DOHH2 (cell line): ENCODE measurements around the gene STX16.

Experiments
- H3F3A ChIP-seq: fragments of 200-600 bp; sonication (generic), shearing (Covaris generic); 2 replicates; pipeline ENCODE4 v1.6.0; 2016; ENCODE audit warnings: antibody characterized with exemption, mild to moderate bottlenecking; ENCODE audit not compliant: control insufficient read depth, insufficient read depth
- H3K27ac ChIP-seq: fragments of 200-600 bp; sonication (generic); 2 replicates; pipeline ENCODE4 v1.5.1; 2014; ENCODE audit warnings: low read depth, mild to moderate bottlenecking, low read length, moderate library complexity
- H3K27me3 ChIP-seq: fragments of 200-600 bp; sonication (generic); 2 replicates; pipeline ENCODE4 v1.6.1; 2014; ENCODE audit warnings: mild to moderate bottlenecking, low read length, mixed read lengths; ENCODE audit not compliant: control insufficient read depth
- H3K36me3 ChIP-seq: fragments of 200-600 bp; sonication (generic); 2 replicates; pipeline ENCODE4 v1.6.1; 2014; ENCODE audit warnings: mild to moderate bottlenecking, low read length, moderate library complexity, mixed read lengths; ENCODE audit not compliant: control insufficient read depth
- H3K4me1 ChIP-seq: fragments of 200-600 bp; sonication (generic); 2 replicates; pipeline ENCODE4 v1.6.1; 2014; ENCODE audit warnings: mild to moderate bottlenecking, low read length, mixed read lengths; ENCODE audit not compliant: control insufficient read depth
- H3K4me2 ChIP-seq: fragments of 200-600 bp; sonication (generic); 2 replicates; pipeline ENCODE4 v1.6.0; 2014; ENCODE audit warnings: mild to moderate bottlenecking, low read length, moderate library complexity
- H3K4me3 ChIP-seq: fragments of 200-600 bp; sonication (generic); 2 replicates; pipeline ENCODE4 v1.5.1; 2014; ENCODE audit warnings: mild to moderate bottlenecking, low read length, mixed read lengths
- H3K79me2 ChIP-seq: fragments of 200-600 bp; sonication (generic); 2 replicates; pipeline ENCODE4 v1.6.1; 2014; ENCODE audit warnings: mild to moderate bottlenecking, low read length, mixed read lengths; ENCODE audit not compliant: control insufficient read depth
- H3K9me2 ChIP-seq: fragments of 200-600 bp; sonication (generic); replicated peaks from 2 replicates; pipeline ENCODE4 v1.6.1; 2014; ENCODE audit warnings: mild to moderate bottlenecking, low read length, mixed read lengths; ENCODE audit not compliant: control insufficient read depth
- H3K9me3 ChIP-seq: fragments of 200-600 bp; sonication (generic); 2 replicates; pipeline ENCODE4 v1.6.1; 2014; ENCODE audit warnings: antibody characterized with exemption, low read length, mixed read lengths; ENCODE audit not compliant: control insufficient read depth, insufficient read depth
- H4K20me1 ChIP-seq: fragments of 200-600 bp; sonication (generic); 2 replicates; pipeline ENCODE4 v1.6.0; 2014; ENCODE audit warnings: low read depth, mild to moderate bottlenecking, antibody characterized with exemption, low read length, moderate library complexity; ENCODE audit not compliant: control insufficient read depth, insufficient read depth
- EZH2phosphoT487 ChIP-seq: fragments of 200-600 bp; sonication (generic); IDR thresholded peaks from 2 replicates; pipeline ENCODE4 v1.6.1; 2017; ENCODE audit warnings: borderline replicate concordance, mild to moderate bottlenecking, antibody characterized with exemption, low read length, moderate library complexity, mixed read lengths
- TF ChIP-seq, protein P1 (sequence below): fragments of 200-600 bp; sonication (generic); IDR thresholded peaks from one replicate; pipeline ENCODE4 v1.5.1; 2014; ENCODE audit warnings: antibody characterized with exemption, mild to moderate bottlenecking, low read depth, low read length; ENCODE audit not compliant: poor library complexity, severe bottlenecking

STX16 gene

DNA sequence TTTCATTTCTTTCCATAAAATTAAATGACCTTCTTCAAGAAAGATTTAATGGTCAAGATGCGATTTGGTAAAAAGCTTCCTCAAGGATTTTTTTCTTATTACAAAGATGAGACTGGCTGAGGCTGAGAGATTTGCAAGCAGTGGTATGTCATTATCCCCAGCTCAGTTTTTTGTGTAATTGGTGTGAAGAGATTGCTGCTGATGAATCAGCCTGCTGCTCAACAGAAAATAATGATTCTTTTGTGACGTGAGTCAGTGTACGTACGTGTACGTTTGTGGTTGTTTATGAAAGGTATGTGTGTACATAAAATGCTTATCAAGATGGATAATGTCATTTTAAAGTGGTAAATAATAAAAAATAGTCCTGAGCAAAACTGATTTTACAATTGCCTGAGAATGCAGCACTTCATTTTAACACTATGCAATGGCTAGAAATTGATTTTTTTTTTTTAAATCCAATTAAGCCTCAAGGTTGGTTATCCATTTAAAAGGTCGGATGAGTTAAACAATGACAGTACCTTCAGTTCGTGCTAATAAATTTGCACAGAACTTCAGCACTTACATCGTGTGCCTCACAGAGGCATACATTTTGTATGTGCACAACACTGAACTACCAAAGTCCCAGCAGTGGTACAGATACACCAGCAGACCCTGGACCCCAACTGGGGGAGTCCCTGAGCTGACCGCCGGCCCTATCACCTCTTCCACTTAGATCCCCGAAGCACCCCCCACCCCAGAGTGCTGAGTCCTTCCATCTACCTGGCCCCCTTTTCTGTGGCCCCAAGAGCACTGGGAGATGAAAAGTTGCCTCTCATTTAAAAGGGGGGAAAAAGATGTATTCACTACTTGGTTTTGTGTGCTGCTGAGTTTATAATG, 31.8 kb downstream of the STX16 start:
- H3K27me3 ChIP-seq, result no peaks in the 10 kb centered on the region
- H3K27ac ChIP-seq, result no peak overlapping the region

GRCh38 chr20:58684291-58684690, 33.2 kb downstream of the STX16 start:
- no peaks in the 10 kb centered on the region for H3K9me2 ChIP-seq
- H3K4me2 ChIP-seq, result no peak overlapping the region
- H3F3A ChIP-seq, result no peaks in the 10 kb centered on the region
- H4K20me1 ChIP-seq, result no peaks in the 10 kb centered on the region
- peaks cover 9% of the 10 kb centered on the region; the same call in 1 of the 2 replicates for H3K36me3 ChIP-seq
- H3K4me3 ChIP-seq, result no peak overlapping the region
- no peak for TF ChIP-seq EZH2phosphoT487
- TF ChIP-seq, protein P1, sequence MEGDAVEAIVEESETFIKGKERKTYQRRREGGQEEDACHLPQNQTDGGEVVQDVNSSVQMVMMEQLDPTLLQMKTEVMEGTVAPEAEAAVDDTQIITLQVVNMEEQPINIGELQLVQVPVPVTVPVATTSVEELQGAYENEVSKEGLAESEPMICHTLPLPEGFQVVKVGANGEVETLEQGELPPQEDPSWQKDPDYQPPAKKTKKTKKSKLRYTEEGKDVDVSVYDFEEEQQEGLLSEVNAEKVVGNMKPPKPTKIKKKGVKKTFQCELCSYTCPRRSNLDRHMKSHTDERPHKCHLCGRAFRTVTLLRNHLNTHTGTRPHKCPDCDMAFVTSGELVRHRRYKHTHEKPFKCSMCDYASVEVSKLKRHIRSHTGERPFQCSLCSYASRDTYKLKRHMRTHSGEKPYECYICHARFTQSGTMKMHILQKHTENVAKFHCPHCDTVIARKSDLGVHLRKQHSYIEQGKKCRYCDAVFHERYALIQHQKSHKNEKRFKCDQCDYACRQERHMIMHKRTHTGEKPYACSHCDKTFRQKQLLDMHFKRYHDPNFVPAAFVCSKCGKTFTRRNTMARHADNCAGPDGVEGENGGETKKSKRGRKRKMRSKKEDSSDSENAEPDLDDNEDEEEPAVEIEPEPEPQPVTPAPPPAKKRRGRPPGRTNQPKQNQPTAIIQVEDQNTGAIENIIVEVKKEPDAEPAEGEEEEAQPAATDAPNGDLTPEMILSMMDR, result no peak
- H3K27me3 ChIP-seq, result no peaks in the 10 kb centered on the region
- H3K4me1 ChIP-seq, result no peaks in the 10 kb centered on the region
- H3K9me3 ChIP-seq, result no peaks in the 10 kb centered on the region
- no peaks in the 10 kb centered on the region for H3K79me2 ChIP-seq
- no peak overlapping the region for H3K27ac ChIP-seq

More for the DNA sequence above, 31.8 kb downstream of the STX16 start:
- Histone ChIP-seq H3K4me2 (no peak overlapping the region), H3F3A (no peaks in the 10 kb centered on the region), H3K79me2 (no peaks in the 10 kb centered on the region), H3K4me3 (no peak overlapping the region), H3K4me1 (no peaks in the 10 kb centered on the region), H3K9me3 (no peaks in the 10 kb centered on the region), H3K36me3 (peaks cover 16% of the 10 kb centered on the region), H3K9me2 (no peaks in the 10 kb centered on the region), H4K20me1 (0 out of 2 replicates have a peak, but pooled peaks cover under 1% of the 10 kb centered on the region)
- TF ChIP-seq EZH2phosphoT487, result no peak
- TF ChIP-seq, protein P1, result no peak

DNA sequence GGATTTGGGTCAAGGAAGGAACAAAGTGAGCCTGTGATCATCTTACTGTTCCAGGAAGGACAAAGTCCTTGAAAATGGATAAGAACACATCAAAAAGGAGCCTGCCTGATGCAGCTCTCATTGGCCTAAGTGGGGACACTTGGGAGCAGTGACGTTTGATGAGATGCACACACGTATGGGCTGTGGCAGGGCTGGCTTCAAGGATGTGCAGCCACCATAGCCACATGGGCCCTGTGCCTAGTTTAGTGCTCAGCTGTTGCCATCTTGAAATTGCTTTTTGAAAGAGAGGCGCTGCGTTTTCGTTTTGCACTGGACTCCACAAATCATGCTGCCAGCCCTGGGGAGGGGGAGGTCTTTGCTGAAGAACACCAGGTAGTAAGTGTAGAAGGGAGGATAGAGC, 34.9 kb downstream of the STX16 start:
- H3K27me3 ChIP-seq, result no peaks in the 10 kb centered on the region
- no peak overlapping the region for H3K4me2 ChIP-seq
- H3K36me3 ChIP-seq, result no peaks in the 10 kb centered on the region
- H3F3A ChIP-seq, result 0 out of 2 replicates have a peak, but pooled peaks cover 3% of the 10 kb centered on the region
- no peaks in the 10 kb centered on the region for H3K4me1 ChIP-seq
- H4K20me1 ChIP-seq, result no peaks in the 10 kb centered on the region
- H3K27ac ChIP-seq, result no peak overlapping the region
- H3K9me3 ChIP-seq, result no peaks in the 10 kb centered on the region
- TF ChIP-seq, protein P1, result no peak
- TF ChIP-seq EZH2phosphoT487, result no peak
- no peak overlapping the region for H3K4me3 ChIP-seq
- no peaks in the 10 kb centered on the region for H3K9me2 ChIP-seq
- no peaks in the 10 kb centered on the region for H3K79me2 ChIP-seq
